ENCODE results near the gene MACROD1.

MACROD1 gene

DNA sequence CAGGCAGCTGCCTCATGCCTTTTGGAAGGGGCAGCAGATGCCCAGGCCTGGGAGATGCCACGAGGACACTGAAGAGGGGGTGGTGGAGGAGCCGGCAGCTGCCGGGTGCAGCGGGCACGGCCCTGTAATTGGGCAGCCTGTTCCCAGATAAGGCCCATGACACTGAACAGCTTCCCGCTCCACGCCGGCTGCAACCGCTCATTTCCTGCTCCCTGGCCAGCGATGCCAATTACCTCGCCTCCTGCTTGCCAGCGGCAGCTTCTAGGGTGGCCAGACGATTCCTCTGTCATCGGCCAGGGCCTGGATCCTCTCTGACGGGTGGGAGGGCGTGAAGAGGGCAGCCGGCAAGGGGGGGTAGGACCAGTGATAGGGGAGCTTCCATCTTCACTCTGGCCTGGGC lies 107.4 kb downstream of the MACROD1 start:
- DNase-seq (ENCODE audit: low read depth): no peak
- H3K4me3 ChIP-seq (ENCODE audit: low read length): no peak overlapping the region
- TF ChIP-seq, protein P1, sequence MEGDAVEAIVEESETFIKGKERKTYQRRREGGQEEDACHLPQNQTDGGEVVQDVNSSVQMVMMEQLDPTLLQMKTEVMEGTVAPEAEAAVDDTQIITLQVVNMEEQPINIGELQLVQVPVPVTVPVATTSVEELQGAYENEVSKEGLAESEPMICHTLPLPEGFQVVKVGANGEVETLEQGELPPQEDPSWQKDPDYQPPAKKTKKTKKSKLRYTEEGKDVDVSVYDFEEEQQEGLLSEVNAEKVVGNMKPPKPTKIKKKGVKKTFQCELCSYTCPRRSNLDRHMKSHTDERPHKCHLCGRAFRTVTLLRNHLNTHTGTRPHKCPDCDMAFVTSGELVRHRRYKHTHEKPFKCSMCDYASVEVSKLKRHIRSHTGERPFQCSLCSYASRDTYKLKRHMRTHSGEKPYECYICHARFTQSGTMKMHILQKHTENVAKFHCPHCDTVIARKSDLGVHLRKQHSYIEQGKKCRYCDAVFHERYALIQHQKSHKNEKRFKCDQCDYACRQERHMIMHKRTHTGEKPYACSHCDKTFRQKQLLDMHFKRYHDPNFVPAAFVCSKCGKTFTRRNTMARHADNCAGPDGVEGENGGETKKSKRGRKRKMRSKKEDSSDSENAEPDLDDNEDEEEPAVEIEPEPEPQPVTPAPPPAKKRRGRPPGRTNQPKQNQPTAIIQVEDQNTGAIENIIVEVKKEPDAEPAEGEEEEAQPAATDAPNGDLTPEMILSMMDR (conservative IDR thresholded peaks at IDR 0.05; ENCODE audit: low read length): no peak

DNA sequence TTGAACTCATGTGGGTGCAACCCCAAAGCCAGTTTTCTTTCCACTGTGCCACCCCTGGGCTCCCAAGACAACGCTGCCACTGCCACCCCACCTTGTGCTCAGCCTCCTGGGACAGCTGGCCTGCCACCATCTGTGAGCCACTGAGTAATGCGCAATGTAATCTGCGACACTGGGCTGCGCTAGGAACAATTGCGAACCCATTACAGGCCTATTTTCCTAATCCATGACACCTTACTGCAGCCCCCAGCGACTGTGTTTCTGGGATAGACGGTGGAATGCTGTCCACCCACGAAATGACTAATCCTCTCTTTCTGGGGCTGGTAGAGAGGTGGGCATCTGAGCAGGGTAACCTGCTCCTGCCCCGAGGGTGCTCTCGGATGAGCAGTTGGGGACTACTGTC lies 108.0 kb downstream of the MACROD1 start:
- DNase-seq (ENCODE audit: low read depth): no peak
- H3K4me3 ChIP-seq (ENCODE audit: low read length): no peak overlapping the region
- TF ChIP-seq, protein P1 (conservative IDR thresholded peaks at IDR 0.05; ENCODE audit: low read length): no peak

DNA sequence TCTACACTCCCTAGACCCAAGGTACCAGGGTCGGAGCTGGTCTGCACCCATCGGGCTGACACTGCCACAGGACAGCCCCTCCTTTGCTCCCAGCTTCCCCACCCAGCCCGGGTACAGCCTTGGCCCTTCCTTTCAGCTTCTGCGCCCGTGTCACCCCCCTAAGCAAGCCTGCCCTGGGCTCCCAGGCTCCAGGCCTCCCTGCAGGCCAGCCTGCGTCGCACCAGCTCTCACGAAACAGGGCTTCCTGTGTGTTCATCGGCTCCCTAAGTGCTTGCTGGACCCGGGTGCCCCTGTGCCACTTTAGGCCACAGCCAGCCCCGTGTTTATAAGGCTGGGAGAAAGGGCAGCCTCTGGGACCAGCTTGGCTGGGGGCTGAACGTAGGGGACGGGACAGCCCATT lies 109.1 kb downstream of the MACROD1 start:
- H3K4me3 ChIP-seq (ENCODE audit: low read length): no peak overlapping the region
- no peak for DNase-seq (ENCODE audit: low read depth)
- TF ChIP-seq, protein P1 (conservative IDR thresholded peaks at IDR 0.05; ENCODE audit: low read length): no peak

DNA sequence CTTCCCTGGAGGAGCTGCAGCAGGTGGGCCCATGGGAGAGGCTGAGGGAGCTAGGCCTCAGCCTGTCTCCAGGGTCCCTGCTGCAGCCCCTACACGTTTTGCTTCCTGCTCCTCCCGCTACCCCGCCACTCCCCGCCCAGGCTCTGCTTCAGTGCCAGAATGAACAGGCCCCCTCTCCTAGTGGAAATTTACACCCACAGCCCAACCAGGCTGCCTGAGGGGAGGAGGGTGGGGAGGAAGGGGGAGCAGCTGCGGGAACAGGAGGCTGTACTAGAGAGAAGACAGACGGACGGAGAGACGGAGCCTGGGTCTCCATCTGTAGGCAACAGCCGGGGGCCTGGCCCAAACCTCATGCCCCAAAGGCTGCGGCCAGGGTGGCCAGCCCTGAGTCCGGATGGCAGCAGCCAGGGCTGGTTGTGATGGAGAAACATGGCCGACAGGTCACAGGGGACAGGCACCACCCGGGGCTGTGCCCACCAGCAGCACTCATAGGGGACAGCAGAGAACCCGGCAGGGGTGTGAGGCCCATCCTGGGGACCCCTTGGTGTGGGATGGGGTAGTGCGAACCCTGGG lies 109.6 kb downstream of the MACROD1 start:
- TF ChIP-seq, protein P1 (conservative IDR thresholded peaks at IDR 0.05; ENCODE audit: low read length): no peak
- no peak for DNase-seq (ENCODE audit: low read depth)
- no peak overlapping the region for H3K4me3 ChIP-seq (ENCODE audit: low read length)

DNA sequence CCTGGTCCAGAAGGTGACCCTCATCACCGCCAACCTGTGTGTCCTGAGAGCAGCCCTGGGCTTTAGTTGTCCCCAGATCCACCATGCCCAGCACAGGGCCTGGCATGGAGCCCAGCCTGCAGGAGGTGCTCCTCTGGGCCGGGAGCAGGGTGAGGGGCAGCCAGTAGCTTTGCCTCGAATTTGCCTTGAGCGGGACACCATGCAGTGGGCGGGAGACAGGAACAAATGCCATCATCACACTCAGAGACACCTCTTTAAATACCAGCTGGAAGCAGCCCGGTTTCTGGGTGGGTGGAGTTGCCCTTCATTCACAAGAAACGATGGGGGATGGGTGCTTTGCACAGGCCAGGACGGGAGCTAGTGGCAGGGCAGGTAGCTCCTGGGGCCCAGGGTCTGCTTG lies 110.8 kb downstream of the MACROD1 start:
- H3K4me3 ChIP-seq (ENCODE audit: low read length): no peak overlapping the region
- TF ChIP-seq, protein P1 (conservative IDR thresholded peaks at IDR 0.05; ENCODE audit: low read length): no peak
- DNase-seq (ENCODE audit: low read depth): no peak

DNA sequence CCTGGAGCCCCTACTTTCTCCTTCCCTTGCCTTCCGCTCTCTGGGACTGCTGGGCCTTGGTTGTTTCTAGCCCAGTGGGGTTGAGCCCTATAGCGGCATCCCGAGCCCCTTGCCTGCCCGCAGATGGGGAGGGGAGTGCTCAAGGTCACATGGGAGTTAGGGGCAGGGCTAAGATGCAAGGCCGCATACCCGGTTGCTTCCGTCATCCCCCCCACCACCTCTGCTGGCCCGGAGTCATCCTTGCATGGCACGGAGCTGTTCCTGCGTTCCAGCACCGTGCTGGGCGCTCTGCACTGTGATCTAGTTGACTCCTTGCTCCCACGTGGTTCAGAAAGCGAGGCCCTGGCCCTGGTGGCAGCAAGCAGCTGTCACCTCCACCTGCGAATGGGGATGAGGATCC lies 112.2 kb downstream of the MACROD1 start:
- TF ChIP-seq, protein P1 (conservative IDR thresholded peaks at IDR 0.05; ENCODE audit: low read length): no peak
- H3K4me3 ChIP-seq (ENCODE audit: low read length): no peak overlapping the region
- DNase-seq (ENCODE audit: low read depth): no peak

DNA sequence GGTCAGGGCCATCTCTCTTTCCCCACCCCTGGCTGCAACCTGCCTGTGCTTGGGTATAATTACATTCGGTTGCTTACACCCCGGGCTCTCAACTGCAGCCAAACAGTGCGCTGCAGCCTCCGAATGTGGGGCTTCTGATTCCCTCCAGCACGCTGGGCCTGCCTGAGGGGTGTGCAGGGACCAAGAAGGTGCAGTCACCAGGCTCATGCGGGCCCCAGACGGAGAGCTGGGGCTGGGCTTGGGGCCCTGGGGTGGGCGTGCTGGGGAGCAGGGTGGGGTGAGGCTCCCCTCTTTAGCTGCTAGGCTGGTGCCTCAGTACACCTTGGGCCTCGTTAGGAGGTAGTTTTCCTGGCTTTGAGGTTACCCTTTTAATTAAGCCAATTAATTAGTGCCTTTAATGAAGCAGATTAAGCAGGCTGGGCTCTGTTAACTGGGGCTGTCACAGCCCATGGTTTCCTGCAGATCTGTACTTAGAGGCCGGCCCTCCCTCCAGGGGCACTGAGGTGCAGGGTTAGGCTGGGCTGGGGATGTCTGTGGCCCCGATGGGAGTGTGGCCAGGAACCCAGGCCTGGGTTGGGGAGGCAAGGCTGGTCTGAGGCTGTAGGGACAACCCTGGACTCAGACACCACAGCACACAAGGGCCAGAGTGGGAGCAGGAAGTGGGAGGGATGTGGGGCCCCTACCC lies 112.8 kb downstream of the MACROD1 start:
- TF ChIP-seq, protein P1 (conservative IDR thresholded peaks at IDR 0.05; ENCODE audit: low read length): no peak
- H3K4me3 ChIP-seq (ENCODE audit: low read length): no peak overlapping the region
- DNase-seq (ENCODE audit: low read depth): no peak
